ENCODE data around the gene TSKU. TPM values are rescaled to one million over a fixed set of nuclear protein-coding genes. Genes with fewer than 3 reads are reported as not detected.
"Not testable (repeated sequence)": the region's sequence is repeated elsewhere in the genome, so short reads cannot be mapped to it uniquely, and the experiment has no call there.

Gene TSKU
- total RNA-seq, 2 donors from 2014 or later = 64.0 to 77.6 TPM

DNA sequence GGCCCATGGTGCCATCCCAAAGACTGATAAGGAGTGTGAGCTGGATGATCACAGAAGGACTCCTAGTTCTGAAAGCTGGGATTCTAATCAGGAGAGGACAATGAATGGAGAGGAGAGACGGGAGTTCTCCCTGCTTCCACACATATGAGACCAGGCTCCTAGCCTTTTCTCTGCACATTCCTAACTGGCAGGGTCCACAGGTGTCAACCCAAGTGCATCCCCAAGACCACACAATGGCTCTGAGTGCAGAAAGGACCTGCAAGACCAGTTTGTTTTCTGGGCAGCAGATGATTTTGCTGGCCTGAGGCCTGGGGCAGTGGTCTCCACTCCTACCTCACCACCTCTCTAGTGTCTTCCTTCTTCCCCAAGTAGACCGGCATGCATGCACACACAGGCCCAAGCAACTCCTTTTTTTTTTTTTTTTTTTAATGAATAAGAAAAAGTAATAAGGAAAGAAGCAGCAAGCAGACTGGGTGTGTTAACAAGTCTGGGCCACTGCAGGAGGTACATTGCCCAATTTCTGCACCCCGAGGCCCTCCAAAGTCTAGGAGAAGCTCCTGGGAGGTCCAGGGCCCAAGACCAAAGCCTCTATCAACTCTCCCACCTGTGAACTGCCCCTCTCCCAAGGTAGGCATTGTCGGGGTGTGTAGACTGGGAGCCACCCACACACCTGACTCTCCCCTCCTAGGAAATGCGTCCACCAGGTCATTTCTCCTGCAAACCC is 1.2 kb upstream of the TSKU start:
- intact Hi-C loops (cut with DNase I) = no loop called here
- no peak for DNase-seq (ENCODE audit: low spot score)

- DNase-seq (ENCODE audit: low spot score) = peak; percentile 97
- intact Hi-C loops (cut with DNase I) = no loop called here
These were observed 444 bp upstream of the TSKU start for GRCh38 chr11:76782531-76783293.

GRCh38 chr11:76783896-76784813 is 999 bp downstream of the TSKU start:
- intact Hi-C loops (cut with DNase I) = no loop called here
- peak; percentile 90 for DNase-seq (ENCODE audit: low spot score)

DNA sequence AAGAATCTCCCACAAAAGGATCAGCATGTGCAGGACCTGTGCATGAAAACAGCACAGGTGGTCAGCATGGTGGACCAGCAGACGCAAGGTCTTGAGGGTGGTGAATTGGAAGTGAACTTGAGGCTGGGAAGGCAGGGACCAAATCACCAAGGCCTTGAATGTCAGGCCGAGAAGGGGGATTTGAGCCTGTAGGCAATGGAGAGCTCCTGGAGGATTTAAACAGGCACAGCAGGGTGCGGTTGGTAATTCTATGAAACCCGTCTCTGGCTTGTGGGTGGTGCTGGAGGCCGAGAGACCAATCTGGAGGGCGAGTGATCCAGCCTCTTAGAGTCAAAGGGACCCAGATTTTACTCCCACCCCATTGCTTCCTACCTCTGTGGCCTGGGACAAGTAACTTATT is 2.4 kb downstream of the TSKU start:
- intact Hi-C loops (cut with DNase I) = loop anchor here in 1 of 2 donors (5.0 kb wide), 1 partner anchor 53 kb away; no protein-coding TSS in a partner anchor
- no peak for DNase-seq (ENCODE audit: low spot score)

- intact Hi-C loops (cut with DNase I) = loop anchor here in 1 of 2 donors (1.0 to 5.0 kb wide), 2 partner anchors 24 to 54 kb away; no protein-coding TSS in a partner anchor
- no peak for DNase-seq (ENCODE audit: low spot score)
These were observed 2.9 kb downstream of the TSKU start for GRCh38 chr11:76786016-76786415.

DNA sequence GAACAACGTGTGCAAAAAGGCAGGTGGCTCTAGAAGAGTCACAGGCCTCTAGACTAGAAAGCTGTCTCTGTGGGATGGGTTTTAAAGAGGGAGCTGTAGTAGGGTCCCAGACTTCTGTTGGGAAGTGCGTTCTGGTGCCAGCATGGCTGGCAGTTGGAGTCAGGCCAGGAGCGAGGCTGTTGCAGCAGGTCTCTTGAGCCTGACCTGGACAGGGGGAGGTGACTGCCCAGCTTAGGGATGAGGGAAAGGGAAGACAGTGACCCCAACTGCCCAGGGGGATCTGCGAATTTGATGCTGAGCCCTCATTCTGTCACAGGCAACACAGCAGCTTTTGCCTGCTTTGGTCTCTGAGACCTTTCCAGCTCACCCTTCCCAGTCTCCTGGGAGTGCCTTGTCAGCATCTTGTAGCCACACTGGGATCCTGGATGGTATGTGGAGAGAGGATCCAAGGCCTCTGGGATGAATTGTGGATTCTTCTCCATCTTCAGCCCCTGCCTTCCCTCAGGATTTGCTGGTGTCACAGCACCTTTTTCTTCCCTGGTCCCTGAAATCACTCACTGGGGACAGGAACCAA is 3.4 kb downstream of the TSKU start:
- peak; percentile 63 for DNase-seq (ENCODE audit: low spot score)
- intact Hi-C loops (cut with DNase I) = loop anchor here in 1 of 2 donors (1.0 to 5.0 kb wide), 2 partner anchors 24 to 54 kb away; no protein-coding TSS in a partner anchor

- intact Hi-C loops (cut with DNase I) = loop anchor here in 1 of 2 donors (5.0 kb wide), 1 partner anchor 55 kb away; no protein-coding TSS in a partner anchor
- DNase-seq (ENCODE audit: low spot score) = peak; percentile 23
These were observed 4.1 kb downstream of the TSKU start for GRCh38 chr11:76787271-76787670.

GRCh38 chr11:76787911-76788596 is 4.9 kb downstream of the TSKU start:
- intact Hi-C loops (cut with DNase I) = loop anchor here in 1 of 2 donors (5.0 kb wide), 1 partner anchor 56 kb away; no protein-coding TSS in a partner anchor
- DNase-seq (ENCODE audit: low spot score) = peak; percentile 80

- DNase-seq (ENCODE audit: low spot score) = peak; percentile 76
- intact Hi-C loops (cut with DNase I) = loop anchor here in 1 of 2 donors (5.0 kb wide), 1 partner anchor 57 kb away; no protein-coding TSS in a partner anchor
These were observed 5.7 kb downstream of the TSKU start for GRCh38 chr11:76788661-76789442.

GRCh38 chr11:76789443-76789719 is 6.2 kb downstream of the TSKU start:
- intact Hi-C loops (cut with DNase I) = loop anchor here in 1 of 2 donors (5.0 kb wide), 1 partner anchor 57 kb away; no protein-coding TSS in a partner anchor
- peak; percentile 30 for DNase-seq (ENCODE audit: low spot score)

- intact Hi-C loops (cut with DNase I) = no loop called here
- peak; percentile 23 for DNase-seq (ENCODE audit: low spot score)
These were observed 7.1 kb downstream of the TSKU start for GRCh38 chr11:76790251-76790650.

DNA sequence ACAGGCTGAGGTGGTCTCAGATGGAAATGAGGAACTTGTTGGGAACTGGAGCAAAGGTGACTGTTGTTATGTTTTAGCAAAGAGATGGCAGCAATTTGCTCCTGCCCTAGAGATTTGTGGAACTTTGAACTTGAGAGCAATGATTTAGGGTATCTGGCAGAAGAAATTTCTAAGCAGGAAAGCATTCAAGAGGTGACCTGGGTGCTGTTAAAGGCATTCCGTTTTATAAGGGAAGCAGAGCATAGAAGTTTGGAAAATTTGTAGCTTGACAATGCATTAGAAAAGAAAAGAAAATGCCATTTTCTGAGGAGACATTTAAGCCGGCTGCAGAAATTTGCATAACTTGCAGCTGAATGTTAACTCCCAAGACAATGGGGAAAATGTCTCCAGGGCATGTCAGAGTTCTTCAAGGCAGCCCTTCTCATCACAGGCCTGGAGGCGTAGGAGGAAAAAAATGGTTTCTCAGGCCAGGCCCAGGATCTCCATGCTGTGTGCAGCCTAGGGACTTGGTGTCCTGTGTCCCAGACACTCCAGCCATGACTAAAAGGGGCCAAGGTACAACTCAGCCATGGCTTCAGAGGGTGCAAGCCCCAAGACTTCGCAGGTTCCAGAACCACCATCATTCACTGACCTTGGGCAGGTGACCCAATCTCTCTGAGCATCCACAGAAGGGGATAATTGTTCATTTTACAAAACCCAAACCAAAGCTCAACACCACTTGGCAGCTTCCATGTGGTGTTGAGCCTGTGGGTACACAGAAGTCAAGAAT is 8.0 kb downstream of the TSKU start:
- DNase-seq (ENCODE audit: low spot score) = peak; percentile 14
- intact Hi-C loops (cut with DNase I) = not testable (repeated sequence)

GRCh38 chr11:76791861-76792260 is 8.7 kb downstream of the TSKU start:
- intact Hi-C loops (cut with DNase I) = no loop called here
- DNase-seq (ENCODE audit: low spot score) = peak; percentile 82

- intact Hi-C loops (cut with DNase I) = no loop called here
- peak; percentile 61 for DNase-seq (ENCODE audit: low spot score)
These were observed 9.5 kb downstream of the TSKU start for GRCh38 chr11:76792505-76793264.

- peak; percentile 58 for DNase-seq (ENCODE audit: low spot score)
- intact Hi-C loops (cut with DNase I) = no loop called here
These were observed 10.5 kb downstream of the TSKU start for GRCh38 chr11:76793391-76794291.
